A549 (cell line): ENCODE data around the gene GGTLC2. TPM values are rescaled to one million over a fixed set of nuclear protein-coding genes. Genes with fewer than 3 reads are reported as not detected.

ENCODE experiments used
- ATAC-seq, 2 experiments: fragments of 200-7000 bp in 1 of 2; fragments of >200 bp in 1 of 2; cut with Nextera tagmentation in 1 of 2; cut with Tn5 transposase in 1 of 2; 3 replicates each; pipeline versions ENCODE4 v1.8.0 to v1.9.1; 2018 to 2020; ENCODE audit warnings: mild to moderate bottlenecking in 1 of 2, moderate library complexity in 1 of 2
- CTCF ChIA-PET: fragments of 300-600 bp; sonication (Branson Sonifier 250); formaldehyde crosslinking; extraction: SDS; loops from one replicate; lab custom pipeline; 2021; ENCODE audit warnings: antibody characterized with exemption, inconsistent platforms; lab: Yijun Ruan, JAX
- POLR2A ChIA-PET: fragments of 350-600 bp; formaldehyde crosslinking; extraction: SDS; loops from one replicate; lab custom pipeline; 2021; ENCODE audit warnings: antibody characterized with exemption, inconsistent platforms; lab: Yijun Ruan, JAX
- DNase-seq, 2 experiments: peaks; one replicate each; pipeline versions ENCODE4 v3.0.0 to v3.0.0-alpha.2; 2011 to 2016; ENCODE audit warnings: low read depth in 1 of 2, low spot score in 1 of 2
- FAIRE-seq: peaks from 2 replicates; lab custom pipeline; 2011; peaks lifted over from hg19 to GRCh38; lab: Jason Lieb, UNC
- H3K27ac ChIP-seq, 2 experiments: fragments of >200 bp; sonication (Bioruptor Twin); formaldehyde crosslinking; 3 replicates each; pipeline ENCODE4 v1.5.1; 2016 to 2017
- H3K4me1 ChIP-seq: fragments of >200 bp; sonication (Bioruptor Twin); formaldehyde crosslinking; 3 replicates; pipeline ENCODE4 v1.6.1; 2016
- H3K4me2 ChIP-seq: fragments of >200 bp; sonication (Bioruptor Twin); formaldehyde crosslinking; 3 replicates; pipeline ENCODE4 v1.6.1; 2016
- H3K4me3 ChIP-seq: fragments of >200 bp; sonication (Bioruptor Twin); formaldehyde crosslinking; 3 replicates; pipeline ENCODE4 v1.5.1; 2016
- H3K9me3 ChIP-seq: fragments of >200 bp; sonication (Bioruptor Twin); formaldehyde crosslinking; 3 replicates; pipeline ENCODE4 v1.6.1; 2016
- CEBPB ChIP-seq, 2 experiments: fragments of >200 bp in 1 of 2; sonication (Bioruptor Twin) in 1 of 2; formaldehyde crosslinking in 1 of 2; IDR thresholded peaks; 2 replicates each; pipeline ENCODE4 v1.6.1; 2012 to 2016
- CHD4 ChIP-seq: fragments of 200-600 bp; sonication (generic); IDR thresholded peaks from 2 replicates; pipeline ENCODE4 v1.6.1; 2016; ENCODE audit warnings: antibody characterized with exemption, mild to moderate bottlenecking, borderline replicate concordance
- EP300 ChIP-seq, 2 experiments: fragments of >200 bp; sonication (Bioruptor Twin); formaldehyde crosslinking; IDR thresholded peaks; 2 replicates in 1 of 2; 3 replicates in 1 of 2; pipeline ENCODE4 v1.6.1; 2016 to 2017
- GATA3 ChIP-seq: IDR thresholded peaks from 2 replicates; pipeline ENCODE4 v1.6.1; 2012; ENCODE audit warnings: borderline replicate concordance
- HES2 ChIP-seq: fragments of >200 bp; sonication (Bioruptor Twin); formaldehyde crosslinking; IDR thresholded peaks from 2 replicates; pipeline ENCODE4 v1.6.1; 2016
- HOXB13 ChIP-seq: fragments of 250-450 bp; sonication (Bioruptor Pico); IDR thresholded peaks from 2 replicates; pipeline ENCODE4 v1.5.0; 2020; ENCODE audit warnings: low read depth, mild to moderate bottlenecking, moderate library complexity
- JUN ChIP-seq, 2 experiments: fragments of >200 bp; sonication (Bioruptor Twin); formaldehyde crosslinking; IDR thresholded peaks; 2 replicates in 1 of 2; 3 replicates in 1 of 2; pipeline ENCODE4 v1.6.1; 2016 to 2017
- JUNB ChIP-seq: fragments of >200 bp; sonication (Bioruptor Twin); formaldehyde crosslinking; IDR thresholded peaks from 2 replicates; pipeline ENCODE4 v1.6.1; 2016
- KDM1A ChIP-seq: fragments of 200-600 bp; sonication (generic); IDR thresholded peaks from 2 replicates; pipeline ENCODE4 v1.6.1; 2016; ENCODE audit warnings: low read depth, mild to moderate bottlenecking
- KDM5A ChIP-seq: fragments of 200-600 bp; sonication (generic); IDR thresholded peaks from 2 replicates; pipeline ENCODE4 v1.6.1; 2016; ENCODE audit warnings: antibody characterized with exemption, mild to moderate bottlenecking
- MAFK ChIP-seq: fragments of 450-650 bp; IDR thresholded peaks from 2 replicates; pipeline ENCODE4 v1.6.1; 2014; ENCODE audit not compliant: partially characterized antibody
- MYC ChIP-seq: IDR thresholded peaks from 2 replicates; pipeline ENCODE4 v1.6.1; 2012; ENCODE audit warnings: mild to moderate bottlenecking, inconsistent platforms, low read length, improper control_type of control experiment, borderline replicate concordance
- NFE2L2 ChIP-seq: fragments of 150-350 bp; conservative IDR thresholded peaks from 2 replicates; pipeline ENCODE4 v1.6.1; 2014; ENCODE audit warnings: low read length
- NPAS2 ChIP-seq: fragments of 250-450 bp; sonication (Bioruptor Pico); IDR thresholded peaks from 2 replicates; pipeline ENCODE4 v1.8.0; 2022; ENCODE audit warnings: mild to moderate bottlenecking, moderate library complexity, borderline replicate concordance
- NR3C1 ChIP-seq: fragments of >200 bp; sonication (Bioruptor Twin); formaldehyde crosslinking; IDR thresholded peaks from 3 replicates; pipeline ENCODE4 v1.6.1; 2017
- RAD21 ChIP-seq, 2 experiments: fragments of >200 bp in 1 of 2; sonication (Bioruptor Twin) in 1 of 2; formaldehyde crosslinking in 1 of 2; IDR thresholded peaks in 1 of 2; conservative IDR thresholded peaks in 1 of 2; 2 replicates in 1 of 2; 3 replicates in 1 of 2; pipeline ENCODE4 v1.6.1; 2012 to 2018; ENCODE audit warnings: inconsistent platforms in 1 of 2
- RFX5 ChIP-seq: fragments of 450-650 bp; IDR thresholded peaks from 2 replicates; pipeline ENCODE4 v1.7.1; 2014; ENCODE audit warnings: antibody characterized with exemption, mild to moderate bottlenecking, moderate library complexity
- SREBF2 ChIP-seq: fragments of 450-650 bp; IDR thresholded peaks from 2 replicates; pipeline ENCODE4 v1.6.1; 2014; ENCODE audit warnings: mild to moderate bottlenecking, moderate library complexity
- TP53 ChIP-seq: fragments of 250-450 bp; sonication (Bioruptor Pico); IDR thresholded peaks from 2 replicates; pipeline ENCODE4 v1.5.0; 2021; ENCODE audit warnings: mild to moderate bottlenecking, moderate library complexity
- ZC3H11A ChIP-seq: fragments of 450-650 bp; IDR thresholded peaks from 2 replicates; pipeline ENCODE4 v1.6.1; 2014; ENCODE audit warnings: antibody characterized with exemption, mild to moderate bottlenecking
- ZNF302 ChIP-seq: fragments of 250-450 bp; sonication (Bioruptor Pico); IDR thresholded peaks from 2 replicates; pipeline ENCODE4 v1.9.0; 2021; ENCODE audit warnings: inconsistent platforms, mild to moderate bottlenecking, moderate library complexity
- ZSCAN20 ChIP-seq: fragments of 250-450 bp; sonication (Bioruptor Pico); IDR thresholded peaks from 2 replicates; pipeline ENCODE4 v1.8.0; 2022; ENCODE audit warnings: mild to moderate bottlenecking, moderate library complexity
- WGBS: methylation state at CpG from one replicate; pipeline ENCODE4 v1.1.6; 2017; ENCODE audit errors: missing lambda C conversion rate; 5-methylcytosine and 5-hydroxymethylcytosine counted together
- polyA plus RNA-seq, 4 experiments: library from polyadenylated mRNA; depleted of rRNA in 3 of 4; stranded (reverse); fragments of >200 nt; fragmentation: RNase III in 1 of 4; extraction: RNeasy Plus Mini Kit Qiagen cat#74134 plus additional on column Dnase treatment in 1 of 4; gene quantifications; 2 replicates in 3 of 4; 3 replicates in 1 of 4; pipeline ENCODE4 v1.2.3, GENCODE V29; 2011 to 2017
- TF ChIP-seq, protein P1 (sequence below): IDR thresholded peaks from 2 replicates; pipeline ENCODE4 v1.6.1; 2012
- TF ChIP-seq, protein P2 (sequence below): fragments of 250-450 bp; sonication (Bioruptor Pico); IDR thresholded peaks from 2 replicates; pipeline ENCODE4 v1.5.0; 2020; ENCODE audit warnings: low read depth, mild to moderate bottlenecking, moderate library complexity
- TF ChIP-seq, protein P3 (sequence below): fragments of 150-350 bp; IDR thresholded peaks from 2 replicates; pipeline ENCODE4 v1.6.1; 2014; ENCODE audit warnings: low read depth, mild to moderate bottlenecking, low read length
- TF ChIP-seq, protein P4 (sequence below): fragments of 200-600 bp; sonication (generic); IDR thresholded peaks from 2 replicates; pipeline ENCODE4 v1.6.1; 2016; ENCODE audit warnings: antibody characterized with exemption, mild to moderate bottlenecking, moderate library complexity

The GGTLC2 gene
- polyA plus RNA-seq, 2 of the 4 experiments (the other 2 are of a cell fraction), result not detected

GRCh38 chr22:22691716-22692701 lies 47.6 kb downstream of the GGTLC2 start:
- DNase-seq (peak in 1 of 2 experiments; percentile 10), ATAC-seq (no peak), FAIRE-seq (no peak)
- Histone ChIP-seq H3K27ac (peak overlapping the region; percentile 89 to 90), H3K9me3 (no peaks in the 10 kb centered on the region), H3K4me2 (peak overlapping the region; percentile 88), H3K4me3 (no peak overlapping the region), H3K4me1 (peaks cover 42% of the 10 kb centered on the region)
- TF ChIP-seq MAFK (peak; percentile 85), RFX5 (no peak), JUN (IDR thresholded peaks at IDR 0.05) (no peak)
- TF ChIP-seq, protein P1, sequence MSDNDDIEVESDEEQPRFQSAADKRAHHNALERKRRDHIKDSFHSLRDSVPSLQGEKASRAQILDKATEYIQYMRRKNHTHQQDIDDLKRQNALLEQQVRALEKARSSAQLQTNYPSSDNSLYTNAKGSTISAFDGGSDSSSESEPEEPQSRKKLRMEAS, result no peak
- TF ChIP-seq, protein P2, sequence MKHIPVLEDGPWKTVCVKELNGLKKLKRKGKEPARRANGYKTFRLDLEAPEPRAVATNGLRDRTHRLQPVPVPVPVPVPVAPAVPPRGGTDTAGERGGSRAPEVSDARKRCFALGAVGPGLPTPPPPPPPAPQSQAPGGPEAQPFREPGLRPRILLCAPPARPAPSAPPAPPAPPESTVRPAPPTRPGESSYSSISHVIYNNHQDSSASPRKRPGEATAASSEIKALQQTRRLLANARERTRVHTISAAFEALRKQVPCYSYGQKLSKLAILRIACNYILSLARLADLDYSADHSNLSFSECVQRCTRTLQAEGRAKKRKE (CRISPR knock-in tag), result no peak
- ChIA-PET POLR2A (no interaction called here), CTCF (interaction anchor here (0.8 to 7.1 kb wide), 17 partner anchors 8 to 115 kb away, joined by 3 to 69 read pairs (median 5); no protein-coding TSS in a partner anchor)
- WGBS, result 80% methylated on average over 8 of the region's 8 CpGs

DNA sequence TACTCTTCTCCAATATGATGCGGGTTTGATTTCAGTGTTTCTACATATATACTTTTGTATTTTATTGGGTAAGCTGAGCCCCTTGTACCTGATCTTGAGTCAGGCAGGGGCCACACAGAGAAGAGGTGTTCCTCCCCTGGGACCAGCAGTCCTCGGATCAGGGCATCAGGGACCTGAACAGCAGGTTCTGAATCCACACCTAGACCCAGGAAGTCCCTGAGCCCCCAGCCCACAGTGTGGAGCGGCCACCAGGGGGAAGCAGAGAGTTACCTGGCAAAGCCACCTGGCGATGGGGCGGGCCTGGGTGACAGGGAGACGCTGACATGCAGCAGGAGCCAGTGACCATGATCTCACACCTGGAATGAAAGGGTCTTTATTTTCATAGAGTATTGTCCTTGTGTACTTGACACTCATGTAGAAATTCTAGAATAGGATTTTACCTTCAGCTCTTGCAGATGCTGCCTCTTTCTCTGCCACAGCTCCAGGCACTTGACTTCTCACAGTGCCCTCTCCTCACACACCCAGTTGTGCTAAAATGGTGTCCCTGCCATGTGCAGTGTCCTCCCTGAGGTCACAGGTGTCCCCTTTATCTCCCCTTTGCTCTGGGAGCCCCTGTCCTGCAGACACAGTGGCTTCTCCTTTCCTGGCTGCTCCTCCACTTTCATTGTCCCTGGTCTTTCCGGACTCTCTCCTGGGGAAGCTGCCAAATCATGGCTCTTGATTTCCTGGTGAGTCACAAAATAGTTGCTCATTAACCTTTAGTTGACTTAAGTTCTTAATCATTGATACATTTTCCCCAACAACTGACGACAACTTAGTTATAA lies 48.5 kb downstream of the GGTLC2 start:
- Histone ChIP-seq H3K9me3 (no peaks in the 10 kb centered on the region), H3K4me3 (0 out of 3 replicates have a peak overlapping the region, but pooled peaks have one; percentile 16), H3K4me1 (peaks cover 42% of the 10 kb centered on the region), H3K27ac (peak overlapping the region; percentile 89 to 90), H3K4me2 (peak overlapping the region; percentile 88)
- DNase-seq, result peak; percentile 56 to 69
- ATAC-seq, result peak; percentile 87 to 89
- CTCF ChIA-PET, result interaction anchor here (0.8 to 7.1 kb wide), 17 partner anchors 9 to 116 kb away, joined by 3 to 69 read pairs (median 5); no protein-coding TSS in a partner anchor
- POLR2A ChIA-PET, result no interaction called here
- 20% methylated on average over 5 of the region's 8 CpGs for WGBS
- FAIRE-seq, result no peak
- TF ChIP-seq ZC3H11A (no peak), TP53 (CRISPR knock-in tag) (no peak), ZNF302 (CRISPR knock-in tag) (no peak), NR3C1 (no peak), MYC (no peak), RAD21 (conservative IDR thresholded peaks at IDR 0.05 in 1 of 2, IDR thresholded peaks at IDR 0.05 in 1 of 2) (peak; percentile 53 to 60; a peak in 4 of 5 replicates), CHD4 (no peak), HOXB13 (no peak), KDM1A (no peak), JUNB (peak; percentile 47; the same call in 1 of the 2 replicates), GATA3 (peak; percentile 24; the same call in 1 of the 2 replicates), KDM5A (no peak), SREBF2 (no peak), HES2 (no peak), ZSCAN20 (no peak), EP300 (IDR thresholded peaks at IDR 0.05) (no peak), NFE2L2 (no peak), CEBPB (IDR thresholded peaks at IDR 0.05) (no peak), NPAS2 (CRISPR knock-in tag) (no peak)
- TF ChIP-seq, protein P2 (CRISPR knock-in tag), result no peak
- TF ChIP-seq, protein P3, sequence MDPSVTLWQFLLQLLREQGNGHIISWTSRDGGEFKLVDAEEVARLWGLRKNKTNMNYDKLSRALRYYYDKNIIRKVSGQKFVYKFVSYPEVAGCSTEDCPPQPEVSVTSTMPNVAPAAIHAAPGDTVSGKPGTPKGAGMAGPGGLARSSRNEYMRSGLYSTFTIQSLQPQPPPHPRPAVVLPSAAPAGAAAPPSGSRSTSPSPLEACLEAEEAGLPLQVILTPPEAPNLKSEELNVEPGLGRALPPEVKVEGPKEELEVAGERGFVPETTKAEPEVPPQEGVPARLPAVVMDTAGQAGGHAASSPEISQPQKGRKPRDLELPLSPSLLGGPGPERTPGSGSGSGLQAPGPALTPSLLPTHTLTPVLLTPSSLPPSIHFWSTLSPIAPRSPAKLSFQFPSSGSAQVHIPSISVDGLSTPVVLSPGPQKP, result no peak
- TF ChIP-seq, protein P4, sequence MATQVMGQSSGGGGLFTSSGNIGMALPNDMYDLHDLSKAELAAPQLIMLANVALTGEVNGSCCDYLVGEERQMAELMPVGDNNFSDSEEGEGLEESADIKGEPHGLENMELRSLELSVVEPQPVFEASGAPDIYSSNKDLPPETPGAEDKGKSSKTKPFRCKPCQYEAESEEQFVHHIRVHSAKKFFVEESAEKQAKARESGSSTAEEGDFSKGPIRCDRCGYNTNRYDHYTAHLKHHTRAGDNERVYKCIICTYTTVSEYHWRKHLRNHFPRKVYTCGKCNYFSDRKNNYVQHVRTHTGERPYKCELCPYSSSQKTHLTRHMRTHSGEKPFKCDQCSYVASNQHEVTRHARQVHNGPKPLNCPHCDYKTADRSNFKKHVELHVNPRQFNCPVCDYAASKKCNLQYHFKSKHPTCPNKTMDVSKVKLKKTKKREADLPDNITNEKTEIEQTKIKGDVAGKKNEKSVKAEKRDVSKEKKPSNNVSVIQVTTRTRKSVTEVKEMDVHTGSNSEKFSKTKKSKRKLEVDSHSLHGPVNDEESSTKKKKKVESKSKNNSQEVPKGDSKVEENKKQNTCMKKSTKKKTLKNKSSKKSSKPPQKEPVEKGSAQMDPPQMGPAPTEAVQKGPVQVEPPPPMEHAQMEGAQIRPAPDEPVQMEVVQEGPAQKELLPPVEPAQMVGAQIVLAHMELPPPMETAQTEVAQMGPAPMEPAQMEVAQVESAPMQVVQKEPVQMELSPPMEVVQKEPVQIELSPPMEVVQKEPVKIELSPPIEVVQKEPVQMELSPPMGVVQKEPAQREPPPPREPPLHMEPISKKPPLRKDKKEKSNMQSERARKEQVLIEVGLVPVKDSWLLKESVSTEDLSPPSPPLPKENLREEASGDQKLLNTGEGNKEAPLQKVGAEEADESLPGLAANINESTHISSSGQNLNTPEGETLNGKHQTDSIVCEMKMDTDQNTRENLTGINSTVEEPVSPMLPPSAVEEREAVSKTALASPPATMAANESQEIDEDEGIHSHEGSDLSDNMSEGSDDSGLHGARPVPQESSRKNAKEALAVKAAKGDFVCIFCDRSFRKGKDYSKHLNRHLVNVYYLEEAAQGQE, result no peak
